ENCODE data around the gene NXNL1.

Gene NXNL1

DNA sequence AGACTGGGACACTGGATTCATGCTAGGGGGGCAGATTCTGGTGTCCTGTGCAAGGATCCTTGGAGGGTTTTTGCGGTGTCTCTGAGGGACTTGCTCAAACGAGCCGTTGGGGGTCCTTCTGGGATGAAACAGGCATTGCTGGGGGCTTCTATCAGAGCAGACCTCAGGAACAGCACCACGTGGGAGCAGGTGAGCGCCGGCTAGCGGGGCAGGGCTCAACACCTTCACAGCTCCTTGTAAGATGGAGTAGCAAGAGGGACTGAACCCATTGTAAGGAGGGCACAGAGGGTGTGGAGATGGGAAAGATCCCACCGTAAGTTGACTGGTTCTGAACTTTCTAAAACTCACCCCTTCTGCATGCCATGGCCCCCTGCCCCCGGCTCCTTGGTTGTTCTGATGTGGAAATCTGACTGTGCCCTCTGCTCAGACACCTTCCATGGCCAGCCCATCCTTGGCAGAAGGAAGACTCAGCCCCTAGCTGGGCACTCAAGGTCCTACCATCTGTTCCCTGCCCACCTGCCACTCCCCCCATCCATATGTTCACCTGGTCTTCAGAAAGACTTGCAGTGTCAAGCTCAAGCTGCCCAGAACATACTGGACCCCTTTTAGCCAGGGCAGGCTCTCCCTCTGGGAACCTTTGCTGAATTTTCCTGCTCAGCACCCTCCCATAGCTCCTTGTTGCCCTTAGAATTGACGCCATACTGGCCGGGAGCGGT, 10.8 kb upstream of the NXNL1 start:
- peaks cover 7% of the 10 kb centered on the region for H3K4me1 ChIP-seq (ENCODE audit: insufficient read depth, poor library complexity, severe bottlenecking)
- no peaks in the 10 kb centered on the region for H3K27me3 ChIP-seq (ENCODE audit: insufficient read depth, poor library complexity, severe bottlenecking)
- TF ChIP-seq, protein P1, sequence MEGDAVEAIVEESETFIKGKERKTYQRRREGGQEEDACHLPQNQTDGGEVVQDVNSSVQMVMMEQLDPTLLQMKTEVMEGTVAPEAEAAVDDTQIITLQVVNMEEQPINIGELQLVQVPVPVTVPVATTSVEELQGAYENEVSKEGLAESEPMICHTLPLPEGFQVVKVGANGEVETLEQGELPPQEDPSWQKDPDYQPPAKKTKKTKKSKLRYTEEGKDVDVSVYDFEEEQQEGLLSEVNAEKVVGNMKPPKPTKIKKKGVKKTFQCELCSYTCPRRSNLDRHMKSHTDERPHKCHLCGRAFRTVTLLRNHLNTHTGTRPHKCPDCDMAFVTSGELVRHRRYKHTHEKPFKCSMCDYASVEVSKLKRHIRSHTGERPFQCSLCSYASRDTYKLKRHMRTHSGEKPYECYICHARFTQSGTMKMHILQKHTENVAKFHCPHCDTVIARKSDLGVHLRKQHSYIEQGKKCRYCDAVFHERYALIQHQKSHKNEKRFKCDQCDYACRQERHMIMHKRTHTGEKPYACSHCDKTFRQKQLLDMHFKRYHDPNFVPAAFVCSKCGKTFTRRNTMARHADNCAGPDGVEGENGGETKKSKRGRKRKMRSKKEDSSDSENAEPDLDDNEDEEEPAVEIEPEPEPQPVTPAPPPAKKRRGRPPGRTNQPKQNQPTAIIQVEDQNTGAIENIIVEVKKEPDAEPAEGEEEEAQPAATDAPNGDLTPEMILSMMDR (IDR thresholded peaks at IDR 0.05; ENCODE audit: poor library complexity, severe bottlenecking): no peak
- H3K4me3 ChIP-seq (ENCODE audit: severe bottlenecking): peak overlapping the region; percentile 51
- no peaks in the 10 kb centered on the region for H3K9me3 ChIP-seq (ENCODE audit: severe bottlenecking)
- DNase-seq (ENCODE audit: low spot score): no peak
- H3K27ac ChIP-seq (ENCODE audit: poor library complexity, severe bottlenecking): no peak overlapping the region
- H3K36me3 ChIP-seq (ENCODE audit: low read depth): no peaks in the 10 kb centered on the region
- no peak for ATAC-seq (ENCODE audit: low read depth)

DNA sequence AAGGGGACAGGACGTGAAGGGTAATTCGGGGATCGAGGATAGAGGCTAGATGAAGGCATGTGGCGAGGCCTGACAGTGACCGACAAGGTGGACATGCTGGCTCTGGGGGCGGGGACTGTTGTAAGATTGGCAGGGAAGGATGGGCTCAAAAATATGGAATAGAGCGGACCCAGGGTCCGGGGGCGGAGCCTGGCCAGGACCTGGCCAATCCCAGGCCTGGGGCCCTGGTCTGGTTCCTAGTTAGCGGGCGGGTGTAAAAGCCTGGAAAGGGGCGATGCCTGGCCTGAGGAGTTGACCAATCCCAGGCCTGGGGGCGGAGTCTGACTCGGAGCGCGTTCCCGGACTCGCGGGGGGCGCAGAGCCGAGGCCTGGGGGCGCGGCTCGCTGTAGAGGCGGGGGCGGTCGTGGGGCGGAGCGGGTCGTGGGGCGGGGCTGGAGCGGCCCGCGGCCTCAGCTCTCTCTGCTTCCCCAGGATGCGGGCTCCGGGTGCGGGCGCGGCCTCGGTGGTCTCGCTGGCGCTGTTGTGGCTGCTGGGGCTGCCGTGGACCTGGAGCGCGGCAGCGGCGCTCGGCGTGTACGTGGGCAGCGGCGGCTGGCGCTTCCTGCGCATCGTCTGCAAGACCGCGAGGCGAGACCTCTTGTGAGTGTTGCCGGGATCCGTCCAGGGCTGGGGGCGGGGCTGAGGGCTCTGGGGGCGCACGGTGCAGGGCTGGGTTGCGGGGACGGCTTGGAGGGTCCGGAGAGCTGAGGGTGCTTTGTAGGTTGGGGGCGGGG, 9.5 kb upstream of the NXNL1 start, which contains the start of gene SLC27A1:
Gene SLC27A1 (plus strand): TSS at position 457 of the 774 bp plus-strand sequence. CDS start 17 bp downstream, at position 474.
- TF ChIP-seq, protein P1 (IDR thresholded peaks at IDR 0.05; ENCODE audit: poor library complexity, severe bottlenecking): no peak
- peak; percentile 90 for ATAC-seq (ENCODE audit: low read depth)

DNA sequence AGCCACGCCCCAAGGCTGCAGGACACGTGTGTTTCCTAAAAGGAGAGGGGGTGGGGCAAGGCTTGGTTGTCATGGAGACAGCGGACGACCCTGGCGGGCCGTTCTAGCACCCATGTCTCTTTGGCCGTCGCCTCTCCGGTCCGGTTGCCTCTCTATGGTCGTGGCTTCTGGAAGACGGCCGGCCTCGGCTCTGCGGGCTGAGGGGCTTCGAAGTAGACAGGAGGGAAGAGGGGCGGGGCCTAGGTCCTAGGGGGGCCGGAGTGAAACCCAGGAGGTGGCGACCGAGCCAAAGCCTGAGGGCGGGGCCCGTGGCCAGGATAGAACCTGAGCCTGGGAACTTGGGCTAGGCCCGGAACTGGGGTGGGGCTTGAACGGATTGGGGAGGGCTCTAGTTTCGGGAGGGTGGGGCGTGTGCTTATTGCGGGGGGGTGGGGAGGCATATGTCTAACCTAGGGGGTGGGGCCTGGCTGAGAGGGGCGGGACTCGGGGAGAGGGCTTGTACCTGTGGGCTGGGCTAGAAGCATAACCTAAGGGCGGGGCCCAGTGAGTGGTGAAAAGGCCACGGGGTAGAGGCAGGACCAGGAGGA, 8.8 kb upstream of the NXNL1 start:
- Histone ChIP-seq H3K9me3 (ENCODE audit: severe bottlenecking) (no peaks in the 10 kb centered on the region), H3K4me3 (ENCODE audit: severe bottlenecking) (peak overlapping the region; percentile 51), H3K27ac (ENCODE audit: poor library complexity, severe bottlenecking) (peak overlapping the region; percentile 22), H3K4me1 (ENCODE audit: insufficient read depth, poor library complexity, severe bottlenecking) (no peaks in the 10 kb centered on the region), H3K27me3 (ENCODE audit: insufficient read depth, poor library complexity, severe bottlenecking) (no peaks in the 10 kb centered on the region), H3K36me3 (ENCODE audit: low read depth) (no peaks in the 10 kb centered on the region)
- ATAC-seq (ENCODE audit: low read depth): peak; percentile 67
- peak; percentile 98 for DNase-seq (ENCODE audit: low spot score)
- TF ChIP-seq, protein P1 (IDR thresholded peaks at IDR 0.05; ENCODE audit: poor library complexity, severe bottlenecking): no peak

More for the DNA sequence above, 9.5 kb upstream of the NXNL1 start, which contains the start of gene SLC27A1:
- no peaks in the 10 kb centered on the region for H3K36me3 ChIP-seq (ENCODE audit: low read depth)
- H3K4me1 ChIP-seq (ENCODE audit: insufficient read depth, poor library complexity, severe bottlenecking): peaks cover 2% of the 10 kb centered on the region
- H3K9me3 ChIP-seq (ENCODE audit: severe bottlenecking): no peaks in the 10 kb centered on the region
- DNase-seq (ENCODE audit: low spot score): peak; percentile 99
- peak within 1 kb of the TSS; percentile 51 for H3K4me3 ChIP-seq (ENCODE audit: severe bottlenecking)
- no peaks in the 10 kb centered on the region for H3K27me3 ChIP-seq (ENCODE audit: insufficient read depth, poor library complexity, severe bottlenecking)
- H3K27ac ChIP-seq (ENCODE audit: poor library complexity, severe bottlenecking): peak within 1 kb of the TSS; percentile 22

DNA sequence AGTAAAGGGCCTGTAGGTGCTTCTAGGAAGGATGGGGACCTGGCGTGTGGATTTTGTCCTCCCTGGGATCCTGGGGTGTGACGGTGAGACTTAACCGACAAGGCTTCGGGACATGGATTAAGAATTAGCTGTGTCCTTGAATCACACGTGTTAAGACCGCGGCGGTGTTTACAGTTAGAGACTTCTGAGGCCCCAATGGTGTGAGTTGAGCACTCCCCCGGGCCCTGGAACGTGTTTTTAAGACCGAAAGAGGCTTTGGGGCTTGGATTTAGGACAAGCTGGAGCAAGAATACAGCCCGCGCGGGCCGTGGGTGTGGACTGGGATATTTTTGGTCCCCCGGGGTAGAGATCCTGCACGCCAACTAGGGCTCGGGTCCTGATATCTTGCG, 8.4 kb upstream of the NXNL1 start:
- H3K27me3 ChIP-seq (ENCODE audit: insufficient read depth, poor library complexity, severe bottlenecking): no peaks in the 10 kb centered on the region
- TF ChIP-seq, protein P1 (IDR thresholded peaks at IDR 0.05; ENCODE audit: poor library complexity, severe bottlenecking): no peak
- ATAC-seq (ENCODE audit: low read depth): no peak
- H3K4me1 ChIP-seq (ENCODE audit: insufficient read depth, poor library complexity, severe bottlenecking): no peaks in the 10 kb centered on the region
- H3K27ac ChIP-seq (ENCODE audit: poor library complexity, severe bottlenecking): peak overlapping the region; percentile 22
- no peak for DNase-seq (ENCODE audit: low spot score)
- H3K9me3 ChIP-seq (ENCODE audit: severe bottlenecking): no peaks in the 10 kb centered on the region
- H3K36me3 ChIP-seq (ENCODE audit: low read depth): no peaks in the 10 kb centered on the region
- peak overlapping the region; percentile 51 for H3K4me3 ChIP-seq (ENCODE audit: severe bottlenecking)

All from RWPE2 (cell line).